ENCODE results near the gene JPH3.
A peak's percentile ranks its signal among the peaks of the same experiment; 100 is the strongest.

The JPH3 gene

DNA sequence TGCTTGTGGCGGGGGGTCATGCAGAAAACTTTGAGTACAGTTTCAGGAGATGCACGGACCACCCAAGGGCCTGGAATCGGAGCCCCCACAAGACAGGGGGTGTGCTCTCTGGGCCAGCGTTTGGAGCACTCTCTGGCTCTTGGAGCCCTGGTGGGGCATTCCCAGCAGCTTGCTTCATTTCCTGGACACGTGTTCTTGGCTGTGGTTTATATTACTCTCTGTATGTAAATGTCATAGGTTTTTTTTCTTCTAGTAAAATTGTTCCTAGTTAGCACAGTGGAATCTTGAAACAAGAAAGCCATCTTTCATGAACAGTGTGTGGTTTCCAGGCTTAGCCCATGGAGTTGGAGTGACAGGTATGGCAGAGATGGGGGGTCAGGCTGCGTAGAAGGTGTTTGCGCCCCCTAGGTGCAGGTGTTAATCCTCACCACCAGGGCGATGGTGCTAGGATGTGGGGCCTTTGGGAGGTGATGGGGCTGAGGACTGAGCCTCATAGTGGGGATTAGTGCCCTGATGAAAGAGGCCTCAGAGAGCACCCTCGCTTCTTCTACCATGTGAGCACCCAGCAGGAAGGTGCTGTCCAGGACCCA, 79.8 kb downstream of the JPH3 start:
- peak; percentile 75 for DNase-seq (ENCODE audit: low spot score)

GRCh38 chr16:87682852-87683399, 80.6 kb downstream of the JPH3 start:
- DNase-seq (ENCODE audit: low spot score), result no peak

DNA sequence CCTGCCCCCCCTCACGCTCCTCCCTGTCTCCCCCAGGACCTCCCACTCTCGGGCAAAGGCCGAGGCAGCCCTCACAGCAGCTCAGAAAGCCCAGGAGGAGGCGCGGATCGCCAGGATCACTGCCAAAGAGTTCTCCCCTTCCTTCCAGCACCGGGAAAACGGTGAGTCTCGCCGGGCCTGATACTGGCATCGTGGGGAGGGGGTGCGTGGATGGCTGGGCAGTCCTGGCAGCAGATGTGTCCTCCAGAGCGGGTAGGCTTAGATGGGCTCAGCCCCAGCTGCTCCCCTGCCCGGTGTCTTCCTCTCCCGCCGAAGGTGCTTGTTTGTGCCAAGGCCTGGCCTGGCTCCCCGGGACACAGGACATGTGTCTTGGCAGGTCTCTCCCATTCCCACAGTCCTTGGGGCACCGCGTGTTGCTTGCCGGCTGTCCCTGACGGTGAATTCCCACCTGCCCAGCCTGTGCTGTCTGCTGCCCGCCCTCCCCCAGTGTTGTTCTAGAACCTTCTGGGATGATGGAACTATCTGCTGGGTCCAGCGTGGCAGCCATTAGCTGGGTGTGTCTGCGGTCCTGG, 81.9 kb downstream of the JPH3 start:
- no peak for DNase-seq (ENCODE audit: low spot score)

GRCh38 chr16:87684711-87685404, 82.5 kb downstream of the JPH3 start:
- DNase-seq (ENCODE audit: low spot score), result no peak

DNA sequence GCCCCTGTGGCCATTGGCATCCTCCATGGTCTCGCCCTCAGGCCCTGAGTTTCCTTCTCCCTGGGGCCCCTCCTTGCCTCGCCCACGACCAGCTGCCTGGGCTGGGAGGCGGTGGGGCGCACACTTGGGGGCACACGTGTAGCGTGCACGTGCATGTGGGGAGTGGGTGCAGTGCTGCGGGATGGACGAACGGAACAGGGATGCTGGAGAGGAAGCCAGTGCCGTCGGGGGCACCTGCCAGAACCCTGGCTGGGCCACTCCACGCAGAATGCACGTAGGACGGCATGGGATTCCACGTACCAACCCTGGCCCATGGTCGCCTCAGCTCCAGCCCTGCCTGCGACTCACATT, 83.1 kb downstream of the JPH3 start:
- no peak for DNase-seq (ENCODE audit: low spot score)

DNA sequence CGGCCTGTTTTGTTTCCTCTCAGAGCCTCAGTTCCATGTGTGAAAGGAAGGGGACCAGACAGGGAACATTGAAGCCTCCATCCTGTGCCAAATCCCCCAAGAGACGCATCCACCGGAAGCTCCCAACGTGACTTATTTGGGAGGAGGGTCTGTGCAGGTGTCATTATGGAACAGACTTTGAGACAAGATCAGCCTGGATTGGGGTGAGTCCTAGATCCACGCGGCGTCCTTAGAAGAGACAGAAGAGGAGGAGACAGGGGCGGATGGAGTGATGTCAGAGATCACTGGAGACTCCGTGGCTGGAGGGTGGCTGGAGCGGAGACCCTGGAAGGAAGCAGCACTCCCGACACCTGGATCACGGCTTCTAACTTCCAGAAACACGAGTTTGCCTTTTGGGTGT, 83.5 kb downstream of the JPH3 start:
- no peak for DNase-seq (ENCODE audit: low spot score)

DNA sequence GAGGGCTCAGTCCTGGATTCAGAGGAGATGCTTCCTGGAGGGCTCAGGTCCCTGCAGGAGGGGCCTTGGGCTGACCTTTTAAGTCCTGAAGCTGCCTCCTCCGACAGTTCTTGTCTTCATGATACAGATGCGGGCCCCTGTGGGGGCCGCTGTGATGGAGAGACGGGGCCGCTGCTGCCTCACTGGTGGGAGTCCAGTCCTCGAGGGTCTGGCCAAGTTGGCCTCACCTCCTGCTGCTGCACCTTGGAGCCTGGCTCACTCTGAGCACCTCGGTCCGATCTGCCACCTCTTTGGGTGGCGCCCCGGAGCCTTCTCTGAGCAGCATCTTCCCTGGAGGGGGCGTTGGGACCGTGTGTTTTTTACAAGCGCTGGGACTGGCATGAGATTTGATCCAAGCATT, 84.4 kb downstream of the JPH3 start:
- DNase-seq (ENCODE audit: low spot score), result no peak

DNA sequence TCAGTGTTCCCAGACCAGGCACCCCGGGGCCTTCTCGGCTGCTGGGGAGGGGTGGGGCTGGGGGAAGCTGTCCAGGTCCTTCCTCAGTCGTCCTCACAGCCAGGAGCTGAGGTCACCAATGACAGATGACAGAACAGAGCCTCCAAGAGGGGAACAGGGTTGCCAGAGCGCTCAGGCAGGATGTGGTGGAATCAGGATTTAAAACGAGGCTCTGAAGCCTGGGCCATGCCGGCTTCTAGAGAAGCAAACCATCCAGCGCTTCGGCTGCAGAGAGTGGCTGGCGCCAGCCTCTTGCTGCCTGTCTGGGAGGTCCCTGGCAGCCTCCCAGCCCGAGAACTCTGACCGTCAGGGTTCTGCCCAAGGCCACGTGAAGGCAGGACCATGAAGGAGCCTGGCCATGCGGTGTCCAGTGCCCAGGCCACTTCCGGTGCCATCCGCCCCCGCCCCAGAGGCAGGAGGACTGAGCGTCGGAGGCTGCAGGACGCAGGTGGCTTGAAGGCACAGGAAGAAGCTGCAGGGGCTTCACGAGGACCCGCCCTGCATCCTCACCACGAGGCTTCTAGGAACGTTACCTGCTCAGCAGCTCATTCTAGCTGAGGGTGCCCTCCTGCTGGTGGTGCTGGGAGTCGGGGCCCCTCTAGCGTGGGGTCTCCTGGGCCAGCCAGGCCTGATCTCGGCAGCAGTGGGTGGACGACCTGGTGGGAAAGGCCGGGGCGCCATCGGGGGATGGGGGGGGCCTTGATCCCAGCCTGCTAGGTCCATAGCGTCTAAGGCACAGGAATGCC, 85.0 kb downstream of the JPH3 start:
- no peak for DNase-seq (ENCODE audit: low spot score)

DNA sequence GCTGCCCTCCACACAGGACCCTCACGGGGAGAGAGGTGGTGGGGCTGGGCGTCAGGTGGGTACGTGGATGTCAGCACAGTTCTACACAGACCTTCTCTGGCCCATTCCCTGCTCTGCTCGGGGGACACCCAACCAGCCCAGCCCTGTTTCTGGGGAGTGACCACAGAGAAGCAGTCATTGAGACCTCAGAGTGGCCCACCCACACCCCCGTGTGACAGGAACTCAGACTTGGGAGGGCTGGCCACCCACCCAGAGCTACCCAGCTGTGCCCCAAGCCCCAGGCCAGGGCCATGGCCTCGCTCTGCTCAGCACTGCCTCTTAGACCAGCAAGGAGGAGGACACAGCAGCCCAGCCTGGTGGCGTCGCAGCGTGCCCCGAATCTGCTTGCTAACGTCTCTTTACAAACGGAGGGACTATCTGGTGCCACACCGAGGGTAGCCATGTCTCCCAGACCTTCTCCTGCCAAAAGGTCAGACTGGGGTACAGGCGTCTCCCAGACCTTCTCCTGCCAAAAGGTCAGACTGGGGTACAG, 85.8 kb downstream of the JPH3 start:
- DNase-seq (ENCODE audit: low spot score), result no peak

DNA sequence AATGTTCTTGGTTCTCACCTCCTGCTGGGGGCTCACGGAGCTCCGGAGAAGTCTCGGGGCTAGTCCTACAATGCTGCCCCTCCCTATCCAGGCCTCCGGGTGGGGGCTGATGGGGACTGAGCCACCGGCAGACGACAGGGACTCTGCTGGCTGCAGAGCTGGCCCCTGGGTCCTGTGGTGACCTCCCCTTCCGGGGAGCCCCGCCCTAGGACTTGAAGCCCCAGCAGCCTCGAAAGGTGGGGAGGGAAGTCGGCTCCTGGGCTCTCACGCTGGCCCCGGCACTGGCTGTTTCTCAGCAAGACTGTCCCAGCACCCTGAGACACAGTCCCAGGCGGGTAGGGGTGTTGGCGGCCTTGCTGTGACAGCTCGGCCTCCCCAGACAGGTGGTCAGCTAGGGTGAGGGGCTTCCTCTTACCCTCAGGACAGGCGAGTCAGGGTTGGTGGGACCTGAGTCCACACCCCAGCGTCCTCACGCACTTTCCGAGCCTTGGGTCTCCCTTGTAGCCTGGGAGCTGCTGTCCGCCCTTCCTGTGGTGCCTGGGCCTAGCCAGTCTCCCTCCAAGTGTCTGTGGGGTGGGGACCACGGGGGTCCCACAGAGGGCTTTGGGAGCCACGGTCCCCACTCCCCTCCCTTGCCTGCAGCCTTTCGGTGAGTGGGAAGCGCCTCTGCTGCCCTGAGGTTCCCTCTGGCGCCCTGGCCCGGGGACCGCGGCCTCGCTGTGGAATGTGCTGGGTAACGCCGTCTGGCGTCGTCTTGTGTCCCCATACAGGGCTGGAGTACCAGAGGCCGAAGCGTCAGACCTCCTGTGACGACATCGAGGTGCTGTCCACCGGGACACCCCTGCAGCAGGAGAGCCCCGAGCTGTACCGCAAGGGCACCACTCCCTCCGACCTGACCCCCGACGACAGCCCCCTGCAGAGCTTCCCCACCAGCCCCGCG, 86.8 kb downstream of the JPH3 start:
- DNase-seq (ENCODE audit: low spot score), result no peak

GRCh38 chr16:87689956-87690465, 87.7 kb downstream of the JPH3 start:
- no peak for DNase-seq (ENCODE audit: low spot score)

DNA sequence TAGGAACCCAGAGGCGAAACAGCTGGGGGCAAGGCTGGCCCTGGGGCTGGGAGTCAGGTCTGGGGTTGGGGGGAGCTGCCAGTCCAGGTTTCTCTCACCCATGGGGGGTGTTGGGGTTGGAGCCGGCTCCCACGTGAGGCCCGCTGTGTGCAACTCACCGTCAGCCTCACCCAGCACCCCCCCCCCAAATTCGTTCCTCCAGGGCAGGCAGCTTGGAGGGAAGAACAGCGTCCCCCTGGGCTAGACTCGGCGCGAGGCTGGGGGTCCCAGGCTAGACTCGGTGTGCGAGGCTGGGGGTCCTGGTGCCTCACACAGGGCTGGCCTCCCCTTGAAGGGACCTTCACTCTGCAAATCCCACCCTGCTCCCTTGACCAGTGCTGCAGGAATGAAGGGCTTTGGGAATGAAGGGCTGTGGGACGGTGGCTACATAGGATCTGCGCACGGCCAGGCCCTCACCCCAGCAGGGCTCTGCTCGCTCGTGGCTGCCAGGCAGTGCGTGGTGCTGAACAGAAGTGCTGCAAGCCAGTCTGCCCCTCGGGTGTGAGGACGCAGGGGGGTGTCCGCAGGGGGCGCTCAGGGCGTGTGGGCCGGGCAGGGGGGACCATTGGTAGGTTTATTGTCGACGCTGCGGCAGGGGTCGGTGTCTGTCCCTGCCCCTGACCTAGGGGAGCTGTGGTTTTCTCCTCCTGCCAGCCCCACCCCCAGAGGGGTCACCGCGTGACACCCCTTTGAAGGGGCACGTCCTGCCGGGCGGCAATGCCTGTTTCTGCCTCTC, 88.8 kb downstream of the JPH3 start:
- DNase-seq (ENCODE audit: low spot score), result no peak

GRCh38 chr16:87691686-87692079, 89.4 kb downstream of the JPH3 start:
- DNase-seq (ENCODE audit: low spot score), result no peak

GRCh38 chr16:87692176-87692575, 89.9 kb downstream of the JPH3 start:
- DNase-seq (ENCODE audit: low spot score), result no peak

DNA sequence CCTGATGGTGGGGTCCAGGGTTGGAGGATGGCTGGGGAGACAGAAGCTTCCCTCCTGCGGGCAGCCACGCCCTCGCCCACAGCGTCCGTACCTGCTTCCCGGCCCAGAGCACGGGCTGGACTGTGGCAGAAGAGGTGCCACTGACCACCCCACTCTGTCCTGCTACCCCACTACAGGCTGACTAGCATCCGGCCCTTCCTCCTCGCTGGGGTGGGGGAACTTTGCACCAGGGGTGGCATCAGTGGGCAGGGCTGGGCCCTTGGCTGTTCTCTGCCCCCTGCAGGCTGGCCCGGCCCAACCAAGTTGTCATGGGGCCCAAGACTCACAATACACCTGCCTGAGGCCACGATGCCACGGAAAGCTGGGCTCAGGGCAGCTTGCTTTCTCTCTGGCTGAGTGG, 90.4 kb downstream of the JPH3 start:
- DNase-seq (ENCODE audit: low spot score), result no peak

GRCh38 chr16:87693827-87694226, 91.5 kb downstream of the JPH3 start:
- no peak for DNase-seq (ENCODE audit: low spot score)

DNA sequence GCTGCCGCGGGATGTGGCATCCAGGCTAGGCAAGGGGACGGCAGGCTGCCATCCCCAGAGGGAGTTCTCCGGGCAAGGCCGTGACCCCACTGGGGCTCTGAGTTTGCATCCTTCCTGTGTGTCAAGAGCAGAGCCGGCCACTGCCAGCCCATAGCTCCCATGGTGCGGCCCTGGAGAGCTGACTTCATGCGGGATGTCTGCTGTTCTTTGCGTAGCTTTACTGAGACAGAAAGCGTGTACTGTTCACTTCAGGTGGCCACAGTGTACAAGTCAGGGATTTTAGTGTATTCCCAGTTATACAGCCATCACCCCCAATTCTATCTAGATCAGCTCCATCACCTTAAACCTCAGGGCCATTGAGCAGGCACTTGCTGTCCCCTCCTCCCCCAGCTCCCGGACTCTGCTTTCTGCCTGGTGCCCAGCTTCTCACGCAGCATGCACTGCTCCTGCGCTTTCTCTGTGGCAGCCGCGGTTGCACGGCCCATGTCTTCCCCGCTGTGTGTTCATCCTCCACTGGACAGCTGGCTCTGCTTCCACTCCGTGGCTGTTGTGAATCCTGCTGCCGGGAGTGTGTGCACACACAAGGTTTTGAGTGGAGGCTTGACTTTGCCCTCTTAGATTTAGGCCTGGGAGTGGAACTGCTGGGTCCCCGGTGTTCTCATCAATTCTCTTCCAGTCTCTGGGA, 92.3 kb downstream of the JPH3 start:
- DNase-seq (ENCODE audit: low spot score), result no peak

GRCh38 chr16:87695534-87695933, 93.2 kb downstream of the JPH3 start:
- no peak for DNase-seq (ENCODE audit: low spot score)

- DNase-seq (ENCODE audit: low spot score), result no peak
Measured at GRCh38 chr16:87696726-87697125, 94.4 kb downstream of the JPH3 start.

DNA sequence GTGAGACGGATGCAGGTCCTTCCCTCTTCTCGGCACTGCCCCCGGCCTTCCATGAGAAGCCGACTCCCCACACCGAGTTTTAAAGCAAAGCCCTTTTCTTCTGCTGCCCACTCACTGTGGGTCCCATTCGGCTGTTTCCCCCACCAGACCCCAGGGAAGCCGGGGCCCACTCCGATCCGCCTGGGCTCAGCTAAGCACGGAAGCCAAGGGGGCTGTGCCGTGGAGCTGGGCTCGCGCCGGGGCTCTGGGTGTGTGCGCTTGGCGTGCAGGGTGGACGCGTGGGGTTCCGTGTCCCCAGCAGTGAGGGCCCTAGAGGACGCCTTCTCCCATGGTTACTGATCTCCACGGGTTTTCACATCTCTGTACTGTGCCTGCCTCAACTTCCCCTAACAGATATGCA, 94.9 kb downstream of the JPH3 start:
- no peak for DNase-seq (ENCODE audit: low spot score)
